UCSD-AML1 (cell line): Measurements from ENCODE around the gene SPSB3.

Experiments used
- DNase-seq: peaks from one replicate; lab custom pipeline; 2025; ENCODE audit not compliant: unreplicated experiment; lab: John Stamatoyannopoulos, UW

The SPSB3 gene

DNA sequence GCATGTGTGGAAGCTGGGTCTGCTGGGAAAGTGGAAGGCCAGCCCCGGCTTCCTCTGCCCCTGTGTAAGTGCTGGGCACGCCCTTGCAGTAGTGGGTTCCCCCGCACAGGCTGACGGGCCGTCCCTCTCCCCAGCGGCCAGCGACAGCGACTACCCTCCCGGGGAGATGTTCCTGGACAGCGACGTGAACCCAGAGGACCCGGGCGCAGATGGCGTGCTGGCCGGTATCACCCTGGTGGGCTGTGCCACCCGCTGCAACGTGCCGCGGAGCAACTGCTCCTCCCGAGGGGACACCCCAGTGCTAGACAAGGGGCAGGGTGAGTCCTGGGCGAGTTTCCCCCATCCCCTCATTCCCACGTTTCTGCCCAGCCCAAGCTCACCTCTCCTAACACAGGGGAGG lies 16.5 kb downstream of the SPSB3 start:
- DNase-seq, result no peak

GRCh38 chr16:1764971-1765370 lies 17.4 kb downstream of the SPSB3 start:
- no peak for DNase-seq

DNA sequence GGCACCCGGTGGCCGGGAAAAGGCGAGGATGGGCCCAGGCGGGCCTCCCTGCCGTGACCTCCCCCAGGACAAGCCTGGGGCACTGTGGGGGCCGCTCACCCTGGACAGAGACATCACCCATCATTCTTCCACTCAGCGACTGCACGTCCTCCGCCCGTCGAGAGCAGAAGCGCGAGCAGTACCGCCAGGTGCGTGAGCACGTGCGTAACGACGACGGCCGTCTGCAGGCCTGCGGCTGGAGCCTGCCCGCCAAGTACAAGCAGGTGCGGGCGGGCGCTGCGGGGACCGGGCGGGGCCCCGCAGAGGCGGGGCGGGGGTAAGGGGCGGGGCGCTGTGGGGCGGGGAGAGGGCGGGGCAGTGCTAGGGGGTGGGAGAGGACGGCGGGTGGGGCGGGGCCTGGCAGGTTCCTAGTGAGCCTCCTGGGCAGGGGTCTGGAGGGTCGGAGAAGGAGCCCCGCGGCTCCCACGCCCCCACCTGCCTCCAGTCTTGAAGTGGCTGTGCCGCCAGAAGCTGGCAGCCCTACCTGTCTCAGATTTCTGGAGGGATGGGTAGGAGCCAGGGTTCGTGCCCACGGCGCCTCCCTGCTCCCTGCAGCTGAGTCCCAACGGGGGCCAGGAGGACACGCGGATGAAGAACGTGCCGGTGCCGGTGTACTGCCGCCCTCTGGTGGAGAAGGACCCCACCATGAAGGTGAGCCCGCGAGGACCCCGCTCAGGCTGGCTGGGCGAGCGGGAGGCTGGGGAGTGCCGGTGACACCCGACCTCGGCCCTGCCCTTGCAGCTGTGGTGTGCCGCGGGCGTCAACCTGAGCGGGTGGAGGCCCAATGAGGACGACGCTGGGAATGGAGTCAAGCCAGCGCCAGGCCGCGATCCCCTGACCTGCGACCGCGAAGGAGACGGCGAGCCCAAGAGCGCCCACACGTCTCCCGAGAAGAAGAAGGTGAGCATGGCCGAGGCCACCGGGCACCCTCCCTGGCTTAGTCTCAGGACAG lies 18.6 kb downstream of the SPSB3 start:
- DNase-seq, result no peak

DNA sequence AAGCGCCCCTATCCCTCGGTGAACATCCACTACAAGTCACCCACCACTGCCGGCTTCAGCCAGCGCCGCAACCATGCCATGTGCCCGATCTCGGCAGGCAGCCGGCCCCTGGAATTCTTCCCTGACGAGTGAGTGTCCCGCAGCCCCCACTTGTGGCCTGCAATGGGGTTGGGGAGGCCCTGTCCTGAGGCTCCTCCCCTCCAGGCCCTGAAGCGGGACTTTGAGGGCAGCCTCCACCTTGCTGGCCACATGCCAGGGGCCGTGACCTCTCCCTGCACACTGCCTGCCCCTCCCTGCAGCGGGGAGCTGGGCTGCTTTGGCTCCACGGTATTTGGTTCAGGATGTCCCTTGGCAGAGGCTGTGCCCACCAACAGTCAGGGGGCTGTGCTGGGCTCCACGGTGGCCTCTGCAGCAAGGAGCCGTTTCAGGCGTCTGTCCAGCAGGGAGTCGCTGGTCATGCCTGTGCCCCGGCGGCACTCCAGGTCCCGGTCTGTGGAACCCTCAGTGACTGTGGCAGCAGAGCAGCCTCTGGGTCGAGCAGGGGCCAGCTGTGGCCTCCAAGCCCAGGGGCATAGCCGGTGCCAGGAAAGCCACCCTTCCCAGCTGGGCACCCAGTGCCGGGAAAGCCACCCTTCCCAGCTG lies 19.4 kb downstream of the SPSB3 start:
- DNase-seq, result no peak

DNA sequence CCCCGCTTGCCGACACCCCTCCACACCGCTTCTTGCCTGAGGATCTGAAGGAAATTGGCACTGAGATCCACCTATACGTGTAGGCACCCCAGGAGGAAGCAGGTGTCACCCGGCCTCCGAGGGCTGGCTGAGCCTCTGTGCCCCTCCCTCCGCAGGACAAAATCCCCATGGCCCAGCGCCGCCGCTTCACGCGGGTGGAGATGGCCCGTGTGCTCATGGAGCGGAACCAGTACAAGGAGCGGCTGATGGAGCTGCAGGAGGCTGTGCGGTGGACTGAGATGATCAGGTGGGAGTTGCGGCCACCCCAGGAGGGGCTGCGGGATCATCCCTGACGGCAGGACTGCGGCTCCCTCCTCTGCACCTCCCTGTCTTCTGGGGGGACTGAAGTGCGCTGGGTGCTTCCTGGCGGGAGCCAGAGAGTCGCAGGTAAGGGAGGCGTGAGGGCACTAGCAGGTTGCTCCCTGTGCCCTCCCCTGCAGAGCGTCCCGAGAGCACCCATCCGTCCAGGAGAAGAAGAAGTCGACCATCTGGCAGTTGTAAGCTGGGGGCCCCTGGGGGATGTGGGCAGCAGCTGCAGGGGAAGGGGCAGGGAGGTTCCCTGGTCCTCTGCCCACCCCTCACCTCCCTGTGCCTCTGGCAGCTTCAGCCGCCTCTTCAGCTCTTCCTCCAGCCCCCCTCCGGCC lies 20.0 kb downstream of the SPSB3 start:
- no peak for DNase-seq

- no peak for DNase-seq
These were observed 20.6 kb downstream of the SPSB3 start for GRCh38 chr16:1761751-1762150.

DNA sequence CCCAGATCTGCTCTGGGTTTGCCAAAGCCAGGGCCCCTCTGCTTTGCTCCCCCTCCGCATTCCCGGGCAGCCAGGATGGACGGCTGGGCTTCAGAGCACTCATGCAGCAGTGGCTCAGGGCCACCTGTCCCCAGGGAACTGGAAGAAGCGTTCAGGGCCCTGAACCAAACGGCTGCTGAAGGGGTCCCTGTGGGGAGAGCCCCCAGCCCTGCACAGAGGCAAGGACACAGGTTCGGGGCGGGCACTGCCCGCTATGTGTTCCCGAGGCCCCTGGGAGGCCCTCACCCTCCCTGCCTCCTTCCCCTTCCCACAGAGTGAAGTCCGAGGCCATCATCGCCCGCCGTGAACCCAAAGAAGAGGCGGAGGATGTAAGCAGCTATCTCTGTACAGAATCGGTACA lies 21.5 kb downstream of the SPSB3 start:
- DNase-seq, result no peak

GRCh38 chr16:1759511-1759910 lies 22.9 kb downstream of the SPSB3 start:
- DNase-seq, result no peak

DNA sequence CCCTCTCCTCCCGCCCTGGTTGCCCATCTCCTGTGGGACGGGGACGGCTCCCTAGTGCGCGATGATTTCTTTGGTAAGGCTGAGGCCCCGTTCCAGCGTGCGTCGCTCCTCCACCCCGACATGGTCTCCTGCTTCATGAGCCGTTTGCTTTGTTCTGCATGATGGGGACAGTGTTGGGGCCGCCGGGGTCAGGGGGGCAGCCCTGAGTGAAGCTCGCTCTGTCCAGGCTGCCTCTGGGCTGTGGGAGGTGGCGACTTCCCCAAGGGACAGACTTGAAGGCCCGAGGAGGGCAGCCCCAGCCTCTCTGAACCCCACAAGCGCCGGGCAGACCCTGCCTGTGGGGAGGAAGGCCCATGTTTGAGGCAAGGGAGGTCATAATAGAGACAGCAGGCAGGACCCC lies 23.4 kb downstream of the SPSB3 start:
- no peak for DNase-seq

DNA sequence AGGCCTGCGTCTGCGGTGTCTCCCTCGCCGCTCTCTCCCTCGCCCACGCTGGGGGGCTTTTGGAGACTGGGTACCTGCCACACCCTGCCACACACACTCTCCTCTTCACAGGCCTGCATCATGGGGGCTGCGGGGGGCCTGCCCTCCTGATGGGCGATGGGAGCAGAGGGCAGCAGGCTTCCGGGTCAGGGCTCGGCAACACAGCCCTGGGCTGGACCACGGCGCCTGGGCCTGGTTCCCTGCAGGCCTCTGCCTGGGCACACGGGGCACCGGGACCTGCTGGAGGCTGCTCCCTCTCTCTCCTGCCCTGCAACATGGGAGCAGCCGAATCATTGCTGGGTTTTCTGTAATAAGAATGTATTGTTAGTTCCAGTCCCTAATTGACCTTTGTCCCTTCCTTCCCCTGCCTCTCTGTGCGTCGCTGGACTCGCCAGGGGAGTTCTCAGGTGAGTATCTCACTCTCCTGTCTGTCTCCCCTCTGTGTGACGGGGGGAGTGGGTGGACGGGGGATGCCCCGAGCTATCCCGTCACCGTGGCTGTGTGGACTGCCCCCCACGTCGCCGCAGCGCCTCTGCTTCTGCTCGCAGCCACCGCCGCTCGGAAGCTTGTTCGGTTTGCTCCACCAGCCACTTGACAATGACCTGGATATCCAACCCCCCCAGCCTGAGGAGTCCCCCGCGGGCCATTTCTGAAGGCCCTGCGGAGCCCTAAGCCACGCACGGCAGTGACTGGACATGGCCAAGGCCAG lies 24.5 kb downstream of the SPSB3 start:
- no peak for DNase-seq

- no peak for DNase-seq
These were observed 28.2 kb downstream of the SPSB3 start for GRCh38 chr16:1754204-1754603.

- no peak for DNase-seq
These were observed 29.5 kb downstream of the SPSB3 start for GRCh38 chr16:1752853-1753252.

- DNase-seq, result no peak
These were observed 30.4 kb downstream of the SPSB3 start for GRCh38 chr16:1751946-1752345.

- no peak for DNase-seq
These were observed 32.9 kb downstream of the SPSB3 start for GRCh38 chr16:1749152-1750117.

GRCh38 chr16:1747934-1748333 lies 34.4 kb downstream of the SPSB3 start:
- no peak for DNase-seq

GRCh38 chr16:1746693-1747195 lies 35.6 kb downstream of the SPSB3 start:
- DNase-seq, result no peak

- DNase-seq, result no peak
These were observed 36.3 kb downstream of the SPSB3 start for GRCh38 chr16:1745900-1746692.

GRCh38 chr16:1745181-1745899 lies 37.0 kb downstream of the SPSB3 start:
- DNase-seq, result no peak
